Measurements from ENCODE around the gene CHD1.
"Not testable (repeated sequence)": the region's sequence is repeated elsewhere in the genome, so short reads cannot be mapped to it uniquely, and the experiment has no call there.

CHD1 gene

GRCh38 chr5:98928873-98929709, at the start of gene CHD1:
CHD1 (minus strand) TSS chr5:98929007; CDS start chr5:98926386, 2,621 bp downstream.
- peak; percentile 88 for DNase-seq (ENCODE audit: low read depth, low spot score)

- DNase-seq (ENCODE audit: low read depth, low spot score), result no peak
Measured at GRCh38 chr5:98978528-98978927, 49.7 kb upstream of the CHD1 start.

- no peak for DNase-seq (ENCODE audit: low read depth, low spot score)
Measured at GRCh38 chr5:98977723-98978122, 48.9 kb upstream of the CHD1 start.

- DNase-seq (ENCODE audit: low read depth, low spot score), result no peak
Measured at GRCh38 chr5:98975682-98976407, 47.0 kb upstream of the CHD1 start.

GRCh38 chr5:98975223-98975622, 46.4 kb upstream of the CHD1 start:
- DNase-seq (ENCODE audit: low read depth, low spot score), result no peak

GRCh38 chr5:98969400-98969799, 40.6 kb upstream of the CHD1 start:
- no peak for DNase-seq (ENCODE audit: low read depth, low spot score)

- no peak for DNase-seq (ENCODE audit: low read depth, low spot score)
Measured at GRCh38 chr5:98968056-98968564, 39.3 kb upstream of the CHD1 start.

- no peak for DNase-seq (ENCODE audit: low read depth, low spot score)
Measured at GRCh38 chr5:98965226-98965625, 36.4 kb upstream of the CHD1 start.

- no peak for DNase-seq (ENCODE audit: low read depth, low spot score)
Measured at GRCh38 chr5:98964621-98965020, 35.8 kb upstream of the CHD1 start.

GRCh38 chr5:98963019-98963418, 34.2 kb upstream of the CHD1 start:
- DNase-seq (ENCODE audit: low read depth, low spot score), result no peak

- DNase-seq (ENCODE audit: low read depth, low spot score), result no peak
Measured at GRCh38 chr5:98962587-98962986, 33.8 kb upstream of the CHD1 start.

- DNase-seq (ENCODE audit: low read depth, low spot score), result no peak
Measured at GRCh38 chr5:98961665-98962344, 33.0 kb upstream of the CHD1 start.

GRCh38 chr5:98957307-98957706, 28.5 kb upstream of the CHD1 start:
- no peak for DNase-seq (ENCODE audit: low read depth, low spot score)

GRCh38 chr5:98955888-98956287, 27.1 kb upstream of the CHD1 start:
- not testable (repeated sequence) for DNase-seq (ENCODE audit: low read depth, low spot score)

GRCh38 chr5:98955471-98955870, 26.7 kb upstream of the CHD1 start:
- not testable (repeated sequence) for DNase-seq (ENCODE audit: low read depth, low spot score)

- no peak for DNase-seq (ENCODE audit: low read depth, low spot score)
Measured at GRCh38 chr5:98954392-98955028, 25.7 kb upstream of the CHD1 start.

GRCh38 chr5:98942847-98943246, 14.0 kb upstream of the CHD1 start:
- no peak for DNase-seq (ENCODE audit: low read depth, low spot score)

- DNase-seq (ENCODE audit: low read depth, low spot score), result no peak
Measured at GRCh38 chr5:98941131-98941883, 12.5 kb upstream of the CHD1 start.

- no peak for DNase-seq (ENCODE audit: low read depth, low spot score)
Measured at GRCh38 chr5:98940581-98940980, 11.8 kb upstream of the CHD1 start.

GRCh38 chr5:98938464-98938863, 9.7 kb upstream of the CHD1 start:
- no peak for DNase-seq (ENCODE audit: low read depth, low spot score)
